DOHH2 (cell line): ENCODE measurements around the gene C20orf202.

Source experiments
- H3F3A ChIP-seq: fragments of 200-600 bp; sonication (generic), shearing (Covaris generic); 2 replicates; pipeline ENCODE4 v1.6.0; 2016; ENCODE audit warnings: antibody characterized with exemption, mild to moderate bottlenecking; ENCODE audit not compliant: control insufficient read depth, insufficient read depth
- H3K27ac ChIP-seq: fragments of 200-600 bp; sonication (generic); 2 replicates; pipeline ENCODE4 v1.5.1; 2014; ENCODE audit warnings: low read depth, mild to moderate bottlenecking, low read length, moderate library complexity
- H3K27me3 ChIP-seq: fragments of 200-600 bp; sonication (generic); 2 replicates; pipeline ENCODE4 v1.6.1; 2014; ENCODE audit warnings: mild to moderate bottlenecking, low read length, mixed read lengths; ENCODE audit not compliant: control insufficient read depth
- H3K36me3 ChIP-seq: fragments of 200-600 bp; sonication (generic); 2 replicates; pipeline ENCODE4 v1.6.1; 2014; ENCODE audit warnings: mild to moderate bottlenecking, low read length, moderate library complexity, mixed read lengths; ENCODE audit not compliant: control insufficient read depth
- H3K4me1 ChIP-seq: fragments of 200-600 bp; sonication (generic); 2 replicates; pipeline ENCODE4 v1.6.1; 2014; ENCODE audit warnings: mild to moderate bottlenecking, low read length, mixed read lengths; ENCODE audit not compliant: control insufficient read depth
- H3K4me2 ChIP-seq: fragments of 200-600 bp; sonication (generic); 2 replicates; pipeline ENCODE4 v1.6.0; 2014; ENCODE audit warnings: mild to moderate bottlenecking, low read length, moderate library complexity
- H3K4me3 ChIP-seq: fragments of 200-600 bp; sonication (generic); 2 replicates; pipeline ENCODE4 v1.5.1; 2014; ENCODE audit warnings: mild to moderate bottlenecking, low read length, mixed read lengths
- H3K79me2 ChIP-seq: fragments of 200-600 bp; sonication (generic); 2 replicates; pipeline ENCODE4 v1.6.1; 2014; ENCODE audit warnings: mild to moderate bottlenecking, low read length, mixed read lengths; ENCODE audit not compliant: control insufficient read depth
- H3K9me2 ChIP-seq: fragments of 200-600 bp; sonication (generic); replicated peaks from 2 replicates; pipeline ENCODE4 v1.6.1; 2014; ENCODE audit warnings: mild to moderate bottlenecking, low read length, mixed read lengths; ENCODE audit not compliant: control insufficient read depth
- H3K9me3 ChIP-seq: fragments of 200-600 bp; sonication (generic); 2 replicates; pipeline ENCODE4 v1.6.1; 2014; ENCODE audit warnings: antibody characterized with exemption, low read length, mixed read lengths; ENCODE audit not compliant: control insufficient read depth, insufficient read depth
- H4K20me1 ChIP-seq: fragments of 200-600 bp; sonication (generic); 2 replicates; pipeline ENCODE4 v1.6.0; 2014; ENCODE audit warnings: low read depth, mild to moderate bottlenecking, antibody characterized with exemption, low read length, moderate library complexity; ENCODE audit not compliant: control insufficient read depth, insufficient read depth
- CTCF ChIP-seq: fragments of 200-600 bp; sonication (generic); IDR thresholded peaks from one replicate; pipeline ENCODE4 v1.5.1; 2014; ENCODE audit warnings: antibody characterized with exemption, mild to moderate bottlenecking, low read depth, low read length; ENCODE audit not compliant: poor library complexity, severe bottlenecking
- EZH2phosphoT487 ChIP-seq: fragments of 200-600 bp; sonication (generic); IDR thresholded peaks from 2 replicates; pipeline ENCODE4 v1.6.1; 2017; ENCODE audit warnings: borderline replicate concordance, mild to moderate bottlenecking, antibody characterized with exemption, low read length, moderate library complexity, mixed read lengths

C20orf202 gene

GRCh38 chr20:1182106-1182505, 21.1 kb upstream of the C20orf202 start:
- Histone ChIP-seq H3K27me3 (peaks cover 12% of the 10 kb centered on the region), H3K79me2 (no peaks in the 10 kb centered on the region), H3K9me2 (no peaks in the 10 kb centered on the region), H3K27ac (no peak overlapping the region), H3K4me1 (no peaks in the 10 kb centered on the region), H3K4me2 (no peak overlapping the region), H4K20me1 (no peaks in the 10 kb centered on the region), H3K4me3 (no peak overlapping the region), H3K36me3 (no peaks in the 10 kb centered on the region), H3F3A (no peaks in the 10 kb centered on the region), H3K9me3 (no peaks in the 10 kb centered on the region)
- TF ChIP-seq EZH2phosphoT487 (no peak), CTCF (no peak)

- Histone ChIP-seq H3F3A (no peaks in the 10 kb centered on the region), H3K9me3 (no peaks in the 10 kb centered on the region), H3K4me1 (no peaks in the 10 kb centered on the region), H3K27ac (no peak overlapping the region), H4K20me1 (no peaks in the 10 kb centered on the region), H3K4me2 (no peak overlapping the region), H3K27me3 (peaks cover 12% of the 10 kb centered on the region), H3K4me3 (no peak overlapping the region), H3K79me2 (no peaks in the 10 kb centered on the region), H3K36me3 (no peaks in the 10 kb centered on the region), H3K9me2 (no peaks in the 10 kb centered on the region)
- no peak for TF ChIP-seq EZH2phosphoT487
- TF ChIP-seq CTCF, result no peak
These were observed 20.1 kb upstream of the C20orf202 start for GRCh38 chr20:1183153-1183552.

GRCh38 chr20:1184260-1184637, 19.0 kb upstream of the C20orf202 start:
- Histone ChIP-seq H3K9me2 (no peaks in the 10 kb centered on the region), H3K4me1 (no peaks in the 10 kb centered on the region), H3F3A (no peaks in the 10 kb centered on the region), H4K20me1 (no peaks in the 10 kb centered on the region), H3K9me3 (no peaks in the 10 kb centered on the region), H3K27me3 (peaks cover 15% of the 10 kb centered on the region), H3K4me3 (no peak overlapping the region), H3K36me3 (no peaks in the 10 kb centered on the region), H3K4me2 (no peak overlapping the region), H3K27ac (no peak overlapping the region), H3K79me2 (no peaks in the 10 kb centered on the region)
- no peak for TF ChIP-seq EZH2phosphoT487
- TF ChIP-seq CTCF, result no peak
